Islet of Langerhans (tissue), 1 donor: Measurements from ENCODE around the gene NRXN2.
"Not testable (repeated sequence)": the region's sequence is repeated elsewhere in the genome, so short reads cannot be mapped to it uniquely, and the experiment has no call there.

Experiments used
- FAIRE-seq: peaks from one replicate; lab custom pipeline; 2011; peaks lifted over from hg19 to GRCh38; lab: Jason Lieb, UNC

NRXN2 gene

DNA sequence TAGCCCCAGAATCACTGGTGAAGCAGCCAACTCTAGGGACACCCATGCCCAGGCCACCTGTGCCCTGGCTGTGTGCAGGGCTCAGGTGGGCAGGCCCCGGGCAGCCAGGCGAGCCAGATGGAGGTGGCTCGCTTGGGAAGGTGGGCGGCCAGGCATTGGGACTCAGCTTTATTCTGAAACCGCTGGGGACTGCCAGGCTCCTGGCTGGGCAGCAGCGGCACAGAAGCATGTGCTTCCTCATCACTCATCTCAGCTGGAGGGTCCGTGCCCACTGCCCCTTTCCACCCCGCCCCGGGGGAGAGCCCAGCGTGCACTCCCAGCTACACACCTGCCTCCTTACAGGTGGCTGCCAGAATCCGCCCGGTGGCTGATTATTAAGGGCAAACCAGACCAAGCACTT lies 159.0 kb downstream of the NRXN2 start:
- no peak for FAIRE-seq

DNA sequence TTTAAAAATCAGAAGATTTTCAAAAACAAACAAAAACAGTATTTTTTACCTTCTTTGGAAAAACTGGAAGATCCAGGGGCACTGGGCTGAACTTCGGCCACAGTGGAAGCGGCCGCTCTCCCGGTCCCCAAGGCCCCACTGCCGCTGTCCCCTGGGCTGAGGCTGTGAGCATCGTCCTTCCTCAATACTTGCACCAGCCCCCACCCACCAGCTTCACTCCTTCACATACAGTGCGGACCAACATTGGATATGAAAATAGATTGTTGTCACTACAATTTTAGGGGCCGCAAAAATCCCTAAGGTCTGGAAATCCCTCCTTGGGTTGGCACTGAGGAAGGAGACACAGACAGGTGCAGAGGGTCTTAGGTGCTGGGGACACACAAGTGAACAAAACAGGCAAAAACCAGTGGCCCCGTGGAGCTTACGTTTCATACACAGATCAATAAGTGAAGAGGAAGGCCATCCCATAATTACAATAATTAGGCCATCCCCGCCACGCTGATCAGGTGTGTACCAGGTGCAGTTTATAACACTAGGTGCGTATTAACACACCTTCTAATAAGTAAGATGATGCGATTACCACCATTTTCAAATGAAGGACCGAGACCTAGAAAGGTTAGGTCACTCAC lies 160.2 kb downstream of the NRXN2 start:
- FAIRE-seq, result no peak

DNA sequence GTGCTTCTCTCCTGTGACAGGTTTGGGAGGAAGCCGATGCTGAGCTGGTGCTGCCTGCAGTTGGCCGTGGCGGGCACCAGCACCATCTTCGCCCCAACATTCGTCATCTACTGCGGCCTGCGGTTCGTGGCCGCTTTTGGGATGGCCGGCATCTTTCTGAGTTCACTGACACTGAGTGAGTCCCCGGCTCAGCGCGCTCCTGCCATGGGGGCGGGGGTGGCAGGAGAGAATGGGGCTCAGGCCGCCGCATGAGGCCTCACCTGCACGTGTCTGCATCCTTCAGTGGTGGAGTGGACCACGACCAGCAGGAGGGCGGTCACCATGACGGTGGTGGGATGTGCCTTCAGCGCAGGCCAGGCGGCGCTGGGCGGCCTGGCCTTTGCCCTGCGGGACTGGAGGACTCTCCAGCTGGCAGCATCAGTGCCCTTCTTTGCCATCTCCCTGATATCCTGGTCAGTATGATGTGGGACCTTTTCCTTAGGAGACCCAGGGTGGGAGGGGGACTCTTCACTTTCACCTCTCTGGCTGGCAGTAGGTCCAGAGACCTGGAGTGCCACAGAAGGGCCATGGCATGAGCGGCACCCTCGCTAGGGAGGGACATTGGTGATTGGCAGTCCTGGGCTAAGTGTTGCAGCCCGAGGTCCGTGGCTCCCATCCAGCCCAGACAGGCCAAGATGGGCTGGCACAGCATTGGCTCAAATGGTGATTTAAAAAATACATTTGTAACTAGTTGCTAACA lies 160.8 kb downstream of the NRXN2 start:
- no peak for FAIRE-seq

DNA sequence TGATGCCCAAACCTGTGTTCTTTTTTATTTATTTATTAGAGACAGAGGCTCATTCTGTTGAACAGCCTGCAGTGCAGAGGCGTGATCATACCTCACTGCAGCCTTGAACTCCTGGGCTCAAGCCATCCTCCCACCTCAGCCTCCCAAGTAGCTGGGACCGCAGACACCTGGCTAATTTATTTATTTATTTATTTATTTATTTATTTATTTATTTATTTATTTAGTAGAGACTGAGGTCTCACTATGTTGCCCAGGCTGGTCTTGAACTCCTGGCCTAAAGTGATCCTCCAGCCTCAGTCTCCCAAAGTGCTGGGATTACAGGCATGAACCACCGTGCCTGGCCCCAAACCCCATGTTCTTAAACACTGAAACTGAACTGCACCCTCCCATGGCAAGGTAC lies 161.6 kb downstream of the NRXN2 start:
- FAIRE-seq, result not testable (repeated sequence)

DNA sequence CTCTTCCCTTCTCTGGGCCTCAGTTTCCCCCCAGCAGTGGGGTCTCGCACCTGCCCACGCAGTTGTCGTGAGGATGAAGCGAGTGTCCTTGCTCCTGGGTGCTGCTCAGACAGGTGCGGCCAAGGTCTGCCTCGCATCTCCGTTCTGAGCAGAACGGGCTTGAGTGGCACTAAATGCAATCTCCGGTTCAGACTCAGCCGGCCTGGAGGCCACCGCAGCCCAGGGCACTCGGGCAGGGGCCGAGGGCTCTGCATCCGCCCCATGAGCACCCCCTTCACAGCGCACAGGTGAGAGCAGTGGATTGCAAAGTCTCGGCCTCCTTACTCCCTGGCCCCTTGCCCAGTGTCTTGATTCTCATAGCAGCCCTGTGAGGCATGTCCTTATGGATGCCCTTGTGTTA lies 162.1 kb downstream of the NRXN2 start:
- no peak for FAIRE-seq

DNA sequence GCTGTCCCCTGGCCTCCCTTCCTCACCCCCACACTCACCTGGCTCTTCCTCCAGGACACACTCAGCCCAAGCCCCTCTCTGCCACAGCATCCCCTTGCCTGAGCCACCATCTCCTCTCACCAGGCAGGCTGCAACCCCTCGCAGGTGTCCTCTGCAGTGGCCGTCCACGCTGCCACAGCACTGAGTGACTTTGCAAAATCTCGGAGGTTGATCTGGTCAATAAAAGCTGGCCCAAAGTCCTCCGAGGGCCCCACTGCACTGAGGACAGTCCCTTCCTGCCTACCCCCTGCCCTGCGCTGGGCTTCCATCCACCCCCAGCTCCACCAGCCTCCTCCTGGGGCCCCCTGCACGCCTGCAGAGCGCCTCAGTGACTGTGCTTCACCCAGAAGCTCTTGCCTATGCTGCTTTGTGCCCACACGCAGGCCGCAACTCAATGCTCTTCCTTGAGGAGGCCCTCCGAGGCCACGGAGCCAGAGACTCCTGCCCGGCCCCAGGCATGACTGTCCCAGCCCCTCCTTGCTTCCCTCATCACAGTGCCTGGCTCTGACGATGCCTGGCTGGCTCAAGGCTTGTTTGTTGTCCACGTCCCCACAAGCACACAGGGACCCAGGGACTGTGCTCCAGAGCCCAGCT lies 162.7 kb downstream of the NRXN2 start:
- no peak for FAIRE-seq

DNA sequence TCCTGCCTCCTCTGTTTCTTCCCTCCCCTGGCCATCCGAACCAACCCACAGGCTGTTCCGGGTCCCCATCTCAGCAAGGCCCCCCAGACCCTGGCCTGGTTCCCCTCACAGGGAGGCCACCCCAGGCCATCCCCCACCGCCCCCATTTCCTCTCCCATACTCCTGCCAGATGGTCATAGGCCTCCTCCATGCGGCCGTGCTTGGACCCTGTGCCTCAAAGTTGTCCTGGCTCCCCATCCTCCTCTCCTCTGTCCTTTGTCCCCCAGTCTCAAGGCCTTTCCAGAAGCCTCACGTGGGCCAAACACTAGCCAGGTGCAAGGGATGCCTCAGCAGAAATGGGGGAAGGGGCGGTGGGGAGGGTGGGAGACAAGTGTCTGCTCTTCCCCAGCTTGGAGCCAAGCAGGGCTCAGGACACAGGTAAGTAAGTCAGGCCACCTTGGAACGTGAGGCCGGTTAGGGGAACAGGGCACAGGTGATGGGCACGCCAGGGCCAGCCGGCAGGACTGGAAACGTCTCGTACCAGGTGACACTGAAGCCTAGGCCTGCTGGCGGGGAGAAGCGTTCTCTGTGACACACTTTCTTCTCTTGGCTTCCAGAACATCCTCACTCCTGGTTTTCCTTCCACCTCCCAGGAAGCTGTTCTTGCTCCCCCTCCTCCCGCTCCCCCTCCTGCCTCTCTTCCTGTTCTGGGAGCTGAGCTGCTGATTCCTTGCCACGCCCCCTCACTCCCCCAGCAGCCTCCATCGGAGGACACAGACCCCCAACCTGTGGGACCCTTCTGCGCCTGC lies 163.5 kb downstream of the NRXN2 start:
- no peak for FAIRE-seq

DNA sequence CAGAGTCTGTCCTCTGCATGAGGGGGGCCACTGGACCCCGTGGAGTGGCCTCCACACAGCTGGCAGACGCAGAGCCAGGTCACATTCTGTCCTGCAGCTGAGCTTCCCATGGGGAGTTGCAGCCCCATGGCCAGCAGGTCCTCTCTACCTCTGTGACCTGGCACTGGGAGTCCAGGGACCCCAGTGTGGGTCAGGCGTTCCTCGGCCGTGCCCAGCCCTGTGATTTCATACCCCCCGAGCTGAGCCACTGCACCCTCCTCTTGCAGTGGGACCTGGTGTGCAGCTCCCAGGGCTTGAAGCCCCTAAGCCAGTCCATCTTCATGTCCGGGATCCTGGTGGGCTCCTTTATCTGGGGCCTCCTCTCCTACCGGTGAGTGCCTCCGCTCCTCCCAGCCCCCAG lies 164.1 kb downstream of the NRXN2 start:
- no peak for FAIRE-seq

DNA sequence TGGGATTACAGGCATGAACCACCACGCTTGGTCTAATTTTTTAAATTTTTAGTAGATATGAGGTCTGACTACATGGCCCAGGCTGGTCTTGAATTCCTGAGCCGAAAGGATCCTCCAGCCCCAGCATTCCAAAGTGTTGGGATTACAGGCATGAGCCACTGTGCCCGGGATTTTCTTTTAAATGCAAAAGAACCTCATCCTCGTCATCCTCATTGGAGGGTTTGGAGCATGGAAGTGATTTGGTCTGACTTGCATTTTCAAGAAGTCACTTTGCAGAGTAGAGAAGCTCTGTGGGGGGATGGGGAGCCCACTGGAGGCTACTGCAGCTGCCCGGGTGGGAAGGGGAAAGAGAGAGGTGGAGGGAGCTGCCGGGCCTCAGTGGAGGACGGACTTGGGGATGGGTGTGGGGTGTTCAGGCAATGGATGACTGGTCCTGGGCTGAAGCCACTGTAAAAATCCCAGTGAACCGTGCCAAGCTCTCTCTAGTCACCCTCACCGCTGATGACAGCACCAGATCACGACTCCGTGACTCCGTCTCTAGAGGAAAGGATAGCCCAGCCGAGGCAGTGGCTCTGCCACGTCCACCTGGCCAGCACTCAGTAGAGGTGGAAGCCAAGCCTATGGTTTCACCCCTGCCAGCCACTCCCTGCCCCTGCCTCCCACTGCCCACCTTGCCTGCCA lies 164.8 kb downstream of the NRXN2 start:
- FAIRE-seq, result no peak

DNA sequence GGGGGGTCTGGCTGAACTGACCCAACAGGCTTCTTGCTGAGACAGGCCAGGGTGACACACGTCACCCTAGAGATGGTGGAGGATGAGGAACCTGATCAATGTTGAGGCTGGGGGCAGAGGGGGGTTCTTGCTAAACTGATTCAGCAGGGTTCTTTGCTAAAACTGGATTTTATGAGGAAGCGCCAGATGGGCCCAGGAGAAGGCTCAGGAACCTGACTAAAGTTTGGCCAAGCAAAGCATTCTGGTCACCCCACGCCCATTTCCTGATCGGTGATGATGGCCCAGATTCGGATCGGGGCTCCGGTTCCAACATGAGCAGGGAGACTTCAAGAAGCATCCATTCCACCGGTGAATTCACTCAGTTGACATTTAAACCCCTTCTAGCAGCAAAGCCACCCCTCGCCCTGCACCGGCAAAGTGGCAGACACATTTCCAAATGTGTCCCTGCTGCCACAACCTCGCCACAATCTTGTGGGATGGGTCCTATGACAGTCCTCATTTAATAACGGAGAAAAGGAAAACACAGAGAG lies 166.2 kb downstream of the NRXN2 start:
- no peak for FAIRE-seq
